SIG-M5 treated with dmso at 0.1 percent for 504 hours (cell line): Measurements from ENCODE around the gene SLC25A39.

Experiments
- DNase-seq: peaks from one replicate; lab custom pipeline; 2025; ENCODE audit not compliant: unreplicated experiment; lab: John Stamatoyannopoulos, UW

The SLC25A39 gene

DNA sequence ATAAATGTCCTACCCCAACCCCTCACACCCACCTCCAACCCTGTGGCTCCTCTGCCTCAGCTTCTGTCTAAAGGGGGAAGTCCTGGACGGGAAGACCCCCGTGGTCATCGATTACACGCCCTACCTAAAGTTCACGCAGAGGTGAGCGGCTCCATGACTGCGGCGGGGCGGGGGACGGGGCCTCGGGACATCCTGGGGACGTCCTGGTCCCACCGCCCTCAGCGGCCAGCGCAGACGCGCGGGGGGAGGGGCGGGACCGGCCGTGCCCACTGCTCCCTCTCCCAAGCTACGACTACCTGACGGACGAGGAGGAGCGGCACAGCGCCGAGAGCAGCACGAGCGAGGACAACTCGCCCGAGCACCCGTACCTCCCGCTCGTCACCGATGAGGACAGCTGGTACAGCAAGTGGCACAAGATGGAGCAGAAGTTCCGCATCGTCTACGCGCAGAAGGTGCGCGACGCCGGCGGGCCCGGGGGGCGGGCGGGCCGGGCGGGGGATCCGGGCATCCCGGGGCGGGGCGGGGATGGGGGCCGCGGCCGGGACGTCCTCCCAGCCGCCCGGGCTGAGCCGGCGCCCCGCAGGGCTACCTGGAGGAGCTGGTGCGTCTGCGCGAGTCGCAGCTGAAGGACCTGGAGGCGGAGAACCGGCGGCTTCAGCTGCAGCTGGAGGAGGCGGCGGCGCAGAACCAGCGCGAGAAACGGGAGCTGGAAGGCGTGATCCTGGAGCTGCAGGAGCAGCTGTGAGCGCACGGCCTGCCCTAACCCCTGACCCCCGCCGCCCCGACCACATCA lies 9.6 kb downstream of the SLC25A39 start:
- no peak for DNase-seq

DNA sequence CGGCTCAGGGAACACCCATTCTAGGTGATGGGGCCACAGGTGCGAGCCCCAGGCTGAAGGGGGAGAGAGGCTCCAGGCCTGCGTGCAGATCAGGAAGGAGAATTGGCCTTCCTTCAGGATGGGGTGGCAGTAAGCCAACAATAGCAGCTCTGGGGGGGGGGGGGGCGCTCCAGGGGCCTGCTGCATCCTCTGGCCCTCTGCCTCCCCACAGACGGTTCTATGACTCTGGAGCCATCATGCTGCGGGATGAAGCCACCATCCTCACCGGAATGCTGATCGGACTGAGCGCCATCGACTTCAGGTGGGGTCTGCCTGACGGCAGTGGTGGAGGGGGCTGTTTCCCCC lies 10.1 kb downstream of the SLC25A39 start:
- DNase-seq = no peak

DNA sequence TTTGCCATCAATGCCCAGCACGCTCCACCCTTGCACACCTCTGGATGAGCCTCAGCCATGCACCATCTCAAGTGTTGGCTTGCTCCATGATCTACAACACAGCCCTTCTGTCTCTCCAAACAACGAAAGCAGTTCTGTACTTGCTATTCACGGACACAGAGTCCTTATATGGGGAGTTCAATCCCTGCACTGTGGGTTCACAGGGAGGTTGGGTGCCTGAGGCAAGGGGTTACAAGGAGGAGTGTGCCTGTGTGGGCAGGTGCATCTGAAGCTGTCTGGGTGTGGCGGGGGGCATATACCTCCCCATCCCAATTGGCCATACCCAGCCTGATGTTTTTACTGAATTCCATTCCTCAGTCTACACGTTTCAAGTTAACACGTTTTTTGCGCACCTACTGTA lies 10.6 kb downstream of the SLC25A39 start:
- no peak for DNase-seq

DNA sequence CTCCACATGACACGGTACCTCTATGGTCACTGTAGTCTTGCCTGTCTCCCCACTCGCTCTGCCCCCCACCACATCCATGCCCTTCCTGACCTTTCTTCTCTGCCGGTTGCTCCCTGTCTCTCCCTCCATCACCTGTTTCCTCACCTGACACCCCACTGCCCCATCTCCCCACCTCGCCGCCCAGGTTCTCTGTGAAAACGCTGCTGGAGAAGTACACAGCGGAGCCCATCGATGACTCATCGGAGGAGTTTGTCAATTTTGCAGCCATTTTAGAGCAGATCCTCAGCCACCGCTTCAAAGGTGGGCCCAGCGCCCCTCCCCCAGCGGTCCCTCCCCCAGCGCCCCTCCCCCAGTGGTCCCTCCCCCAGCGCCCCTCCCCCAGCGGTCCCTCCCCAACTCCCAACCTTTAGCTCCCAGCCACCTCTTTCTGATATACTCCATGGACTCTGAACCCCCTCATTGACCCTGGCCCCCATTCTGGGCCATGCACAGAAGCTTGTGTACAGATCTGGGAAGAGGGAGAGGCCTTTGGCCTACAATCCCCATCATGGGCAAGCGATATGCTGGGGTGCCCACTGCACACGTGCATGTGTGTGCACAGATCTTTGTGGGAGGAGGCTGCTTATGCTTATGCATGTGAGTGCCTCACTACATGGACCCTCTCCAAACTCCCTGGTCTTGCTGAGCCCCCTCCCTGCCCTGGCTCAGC lies 12.1 kb downstream of the SLC25A39 start:
- no peak for DNase-seq

DNA sequence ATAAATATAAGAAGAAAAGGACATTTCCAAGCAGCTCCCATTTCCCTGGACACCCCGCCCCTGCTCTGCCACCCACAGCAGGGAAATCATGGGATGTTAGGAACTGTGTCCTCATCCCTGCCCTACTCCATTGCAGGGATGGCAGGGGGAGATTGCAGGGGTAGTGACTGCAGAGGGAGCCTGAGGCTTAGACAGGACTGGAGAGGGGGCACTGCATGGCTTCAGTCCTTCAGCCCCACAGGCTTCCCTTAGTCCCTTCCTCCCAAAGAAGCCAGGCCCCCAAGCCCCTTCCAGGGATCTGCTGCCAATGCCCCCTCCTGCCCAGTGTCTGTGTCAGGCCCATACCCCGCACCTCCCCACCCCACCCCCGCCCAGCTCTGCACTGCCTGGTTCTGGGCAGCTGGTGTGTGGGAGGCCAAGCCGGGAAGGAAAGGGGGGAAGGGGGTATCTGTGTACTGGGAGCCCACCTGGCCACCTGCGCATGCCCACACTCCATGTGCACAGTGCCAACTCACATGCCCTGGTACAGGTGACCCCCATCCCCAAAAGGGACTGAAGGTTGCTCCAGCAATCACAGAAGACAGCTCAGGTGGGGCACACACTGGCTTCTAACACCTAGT lies 13.0 kb downstream of the SLC25A39 start:
- no peak for DNase-seq

DNA sequence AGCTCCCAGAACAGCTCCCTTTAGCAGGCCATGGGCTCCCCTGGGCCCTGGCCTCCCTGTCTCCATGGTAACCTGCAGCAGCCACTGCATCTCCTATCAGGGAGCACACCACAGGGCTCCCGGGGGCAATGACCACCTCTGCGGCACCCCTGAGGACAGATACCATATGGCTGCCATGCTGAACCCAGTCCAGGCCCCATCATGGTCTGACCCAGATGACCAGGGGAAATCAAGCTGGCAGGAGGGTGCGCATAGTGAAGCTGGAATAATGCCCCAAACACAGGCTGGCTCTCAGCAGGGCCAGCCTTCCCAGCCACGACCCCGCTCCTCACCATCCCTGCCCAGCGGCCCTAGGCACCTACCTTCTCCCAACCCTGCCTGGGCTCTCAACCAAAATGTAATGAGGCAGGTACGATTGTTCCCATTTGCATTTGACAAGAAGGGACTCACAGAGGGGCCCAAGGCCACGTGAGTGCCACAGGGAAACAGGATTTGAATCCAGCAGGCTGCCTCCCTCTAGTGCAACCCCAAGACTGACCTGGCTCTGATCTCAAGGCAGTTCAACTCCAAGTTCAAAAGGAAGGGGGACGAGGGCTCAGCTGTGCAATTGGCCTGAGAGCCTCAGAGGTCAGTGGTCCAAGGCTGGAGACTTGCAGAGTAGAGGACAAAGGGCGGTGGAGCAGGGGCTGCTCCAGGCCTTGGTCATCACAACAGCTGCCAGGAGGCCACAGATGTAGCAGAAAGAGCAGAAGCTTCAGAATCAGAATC lies 13.8 kb downstream of the SLC25A39 start:
- no peak for DNase-seq

DNA sequence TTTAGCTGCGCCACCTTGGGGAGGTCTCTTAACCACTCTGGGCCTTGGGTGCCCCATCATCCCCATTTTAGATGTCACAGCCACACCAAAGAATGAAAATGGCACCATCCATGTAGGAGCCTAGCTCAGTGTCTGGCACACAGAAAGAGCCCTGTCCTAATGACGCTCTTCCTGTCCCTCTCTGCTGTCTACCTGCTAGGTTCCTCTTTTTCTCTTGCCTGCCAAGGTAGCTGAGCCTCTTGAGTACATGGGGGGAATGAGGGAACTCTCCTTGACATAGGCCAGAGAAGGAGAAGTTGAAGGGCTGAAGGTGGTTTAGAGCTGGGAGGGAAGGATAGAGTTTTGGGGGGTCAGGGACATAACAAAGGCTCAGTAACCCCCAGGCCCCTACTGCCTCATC lies 14.4 kb downstream of the SLC25A39 start:
- DNase-seq = no peak

DNA sequence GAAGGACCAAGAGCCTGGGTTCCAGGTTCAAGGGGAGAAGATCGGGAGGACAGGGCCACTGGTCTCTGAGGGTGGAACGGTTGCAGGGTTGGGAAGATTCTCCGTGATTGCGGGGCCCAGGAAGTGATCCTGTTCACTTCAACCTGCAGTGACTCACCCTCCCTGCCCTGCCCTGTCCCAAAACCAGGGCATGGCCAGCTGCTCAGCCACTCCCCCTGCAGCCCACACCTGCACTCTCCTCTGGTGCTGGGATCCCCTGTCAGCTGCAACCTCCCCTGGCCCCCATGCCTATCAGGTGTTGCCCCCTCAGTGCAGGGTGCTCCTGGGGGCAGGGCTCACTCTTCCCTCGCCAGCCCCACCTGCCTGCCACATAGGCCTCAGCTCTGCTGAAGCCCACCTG lies 15.2 kb downstream of the SLC25A39 start:
- no peak for DNase-seq

DNA sequence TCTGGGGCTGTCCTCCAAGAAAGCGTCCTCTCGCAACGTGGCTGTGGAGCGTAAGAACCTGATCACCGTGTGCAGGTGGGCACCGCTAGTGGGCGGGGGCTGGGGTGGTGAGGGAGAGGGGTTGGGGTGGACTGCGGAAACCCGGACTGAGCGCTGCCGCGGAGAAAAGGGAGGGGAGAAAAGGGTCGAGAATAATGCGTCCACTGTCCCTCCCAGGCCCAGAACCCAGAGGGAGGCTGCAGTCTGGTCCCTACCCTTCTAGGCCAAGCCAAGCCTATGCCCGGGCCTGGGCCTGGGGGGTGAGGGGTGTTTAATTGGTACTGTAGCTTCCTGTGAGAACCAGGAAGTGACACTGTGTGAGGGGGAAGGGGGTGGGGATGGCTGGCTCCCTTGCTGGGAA lies 15.8 kb downstream of the SLC25A39 start:
- no peak for DNase-seq

DNA sequence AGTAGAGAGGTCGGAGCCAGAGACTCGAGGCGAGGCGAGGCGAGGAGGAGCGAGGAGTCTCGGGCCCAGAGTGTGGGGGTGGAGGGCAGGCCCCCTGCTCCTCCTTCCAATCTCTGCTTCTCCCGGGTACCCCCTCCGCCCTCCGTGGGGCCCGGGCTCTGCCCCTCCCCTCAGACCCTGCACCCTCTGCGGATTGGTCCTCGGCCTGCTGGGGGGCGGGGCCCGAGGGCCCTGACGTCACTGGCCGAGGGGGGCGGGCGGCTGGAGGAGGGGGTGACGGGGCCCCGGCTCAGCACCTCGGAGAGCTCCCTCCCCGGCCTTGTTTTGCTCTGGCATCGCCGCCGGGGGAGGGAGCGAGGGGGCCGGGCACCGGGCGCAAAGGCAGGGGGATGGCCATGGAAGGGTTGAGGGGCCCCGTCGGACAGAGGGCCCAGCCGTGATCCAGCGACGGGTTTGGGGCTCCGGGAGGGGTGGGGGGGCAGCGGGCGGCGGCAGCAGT lies 16.3 kb downstream of the SLC25A39 start, which contains the start of gene RUNDC3A:
Gene RUNDC3A, plus strand, starts transcription at position 282 of the 499 bp plus-strand sequence. CDS start 232 bp downstream, outside the sequence.
- DNase-seq = peak; percentile 60

DNA sequence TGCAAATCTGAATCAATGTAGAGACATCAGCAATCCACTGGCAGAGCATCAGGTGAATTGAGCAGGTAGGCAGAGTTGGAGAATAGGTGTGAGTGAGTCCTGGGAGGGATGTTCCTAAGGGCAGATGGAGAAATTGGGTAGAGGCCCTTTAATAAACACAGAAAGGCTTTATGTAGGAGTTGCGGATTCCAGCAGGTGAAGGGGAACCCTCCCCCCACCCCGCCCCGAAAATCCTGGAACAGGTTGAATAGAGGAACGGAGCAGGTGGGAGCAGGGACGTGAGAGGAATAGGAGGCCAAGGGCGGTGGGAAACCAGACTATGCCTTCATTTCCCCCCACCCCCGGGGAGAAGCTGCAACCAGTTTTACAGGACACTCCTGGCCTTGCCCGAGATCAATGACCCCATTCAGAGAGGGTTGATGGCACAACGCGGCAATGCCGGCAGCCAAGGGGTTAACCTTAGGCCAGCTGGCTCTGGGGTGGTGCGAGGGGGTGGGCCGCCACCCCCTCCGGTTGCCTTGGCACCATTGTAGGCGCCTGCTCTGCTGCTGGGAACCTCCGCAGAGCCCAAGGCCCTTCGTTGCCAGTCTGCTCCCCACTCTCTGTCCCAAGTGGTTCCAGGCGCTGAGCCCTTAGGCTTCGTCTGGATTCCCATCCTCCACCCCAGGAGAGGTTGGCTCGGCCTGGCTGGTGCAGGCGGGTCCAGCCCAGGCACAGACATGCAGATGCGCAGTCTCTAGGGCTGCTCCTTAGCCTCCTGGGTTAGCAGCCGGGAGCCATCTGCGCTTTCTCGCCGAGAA lies 17.0 kb downstream of the SLC25A39 start:
- DNase-seq = no peak

DNA sequence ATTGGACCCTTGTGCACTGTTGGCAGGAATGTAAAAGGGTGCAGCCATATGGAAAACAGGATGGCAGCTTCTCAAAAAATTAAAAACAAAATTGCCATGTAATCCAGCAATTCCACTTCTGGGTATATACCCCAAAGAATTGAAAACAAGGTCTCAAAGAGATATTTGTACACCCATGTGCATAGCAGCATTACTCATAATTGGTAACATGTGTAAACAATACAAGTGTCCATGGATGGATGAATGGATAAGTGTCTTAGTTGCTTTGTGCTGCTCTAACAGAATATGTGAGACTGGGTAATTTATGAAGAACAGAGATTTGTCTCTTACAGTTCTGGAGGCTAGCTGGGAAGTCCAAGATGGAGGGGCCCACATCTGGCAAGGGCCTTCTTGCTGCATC lies 20.0 kb downstream of the SLC25A39 start:
- DNase-seq = no peak

DNA sequence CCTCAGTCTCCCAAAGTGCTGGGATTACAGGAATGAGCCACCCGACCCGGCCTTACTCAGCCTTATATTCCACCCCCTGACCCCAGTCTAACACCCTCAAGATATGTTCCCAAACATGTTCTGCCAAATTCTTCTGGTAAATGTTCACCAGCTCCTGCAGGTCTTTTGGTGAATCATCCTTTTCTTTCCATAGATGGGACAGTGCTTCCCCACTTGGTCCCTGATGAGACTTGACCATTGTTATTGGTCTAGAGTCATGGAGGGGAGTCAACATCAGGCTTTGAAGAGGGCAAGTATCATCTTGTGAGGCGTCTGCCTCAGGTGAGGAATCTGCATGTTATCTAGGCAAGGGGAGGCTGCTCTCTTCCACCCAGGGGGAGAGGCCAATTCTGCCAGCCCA lies 26.6 kb downstream of the SLC25A39 start:
- no peak for DNase-seq

DNA sequence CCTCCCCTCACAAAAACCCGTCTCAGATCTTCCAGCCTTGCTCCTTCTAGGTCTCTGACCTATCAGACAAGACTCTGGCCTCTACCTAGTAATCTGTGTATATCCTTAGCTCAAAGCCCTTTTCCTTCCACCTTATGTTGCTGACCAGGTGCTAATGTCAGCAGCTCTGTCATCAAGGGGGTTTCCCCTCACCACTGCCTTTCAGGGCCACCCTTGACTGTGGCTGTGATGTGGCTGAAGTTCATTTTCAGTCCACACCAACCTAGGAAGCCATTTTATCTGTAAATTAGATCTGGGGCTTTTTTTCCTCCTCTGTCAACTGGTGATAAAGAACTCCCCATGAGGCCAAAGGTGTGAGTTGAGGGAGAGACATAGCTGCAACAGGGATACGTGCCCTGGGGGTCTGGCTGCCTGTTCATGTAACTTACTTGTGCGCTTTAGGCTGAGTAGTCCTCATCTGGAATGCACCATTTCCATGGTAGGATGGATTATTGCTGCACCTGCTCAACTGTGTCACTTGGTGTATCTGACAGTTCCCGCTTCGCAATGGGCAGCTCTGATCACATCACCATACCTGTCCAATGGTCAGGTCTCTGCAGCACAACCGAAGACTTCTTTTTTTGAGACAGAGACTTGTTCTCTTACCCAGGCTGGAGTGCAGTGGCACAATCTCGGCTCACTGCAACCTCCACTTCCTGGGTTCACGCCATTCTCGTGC lies 31.0 kb downstream of the SLC25A39 start:
- no peak for DNase-seq

DNA sequence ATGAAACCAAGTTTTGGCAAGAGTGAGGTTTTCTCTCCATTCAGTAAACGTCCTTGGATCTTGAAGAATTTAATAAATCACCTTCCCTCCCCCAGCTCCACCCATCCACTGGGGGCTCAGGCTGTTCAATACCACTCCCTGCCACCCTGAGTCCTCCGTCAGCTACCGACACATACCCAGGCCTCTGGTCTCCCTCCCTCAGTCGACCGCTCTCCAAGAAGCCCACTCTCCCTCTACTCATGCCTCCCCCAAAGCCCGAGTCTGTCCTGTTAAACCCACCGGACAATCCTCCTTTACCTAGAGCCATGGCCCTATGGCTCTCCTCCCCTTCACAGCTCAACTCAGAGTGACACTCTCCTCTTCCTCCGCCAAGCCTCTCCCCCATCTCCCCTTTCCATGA lies 37.0 kb downstream of the SLC25A39 start:
- no peak for DNase-seq

DNA sequence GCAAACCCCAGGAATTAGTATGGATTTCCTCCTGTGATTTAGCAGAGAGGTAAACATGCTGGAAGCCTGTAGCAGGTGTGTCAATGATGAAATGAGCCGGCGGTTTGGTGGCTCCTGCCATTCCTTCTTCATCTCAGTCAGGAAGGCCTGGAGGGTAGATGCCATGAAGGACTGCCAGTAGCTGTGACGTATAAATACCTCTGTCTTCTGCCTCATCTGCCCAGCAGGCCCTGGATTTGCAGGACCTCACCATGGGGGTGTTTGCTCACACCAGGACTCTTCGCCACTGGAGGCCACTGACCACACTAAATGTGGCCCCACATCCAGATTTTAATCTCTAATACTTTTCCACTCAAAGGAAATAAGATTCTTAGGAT lies 40.6 kb downstream of the SLC25A39 start:
- no peak for DNase-seq

DNA sequence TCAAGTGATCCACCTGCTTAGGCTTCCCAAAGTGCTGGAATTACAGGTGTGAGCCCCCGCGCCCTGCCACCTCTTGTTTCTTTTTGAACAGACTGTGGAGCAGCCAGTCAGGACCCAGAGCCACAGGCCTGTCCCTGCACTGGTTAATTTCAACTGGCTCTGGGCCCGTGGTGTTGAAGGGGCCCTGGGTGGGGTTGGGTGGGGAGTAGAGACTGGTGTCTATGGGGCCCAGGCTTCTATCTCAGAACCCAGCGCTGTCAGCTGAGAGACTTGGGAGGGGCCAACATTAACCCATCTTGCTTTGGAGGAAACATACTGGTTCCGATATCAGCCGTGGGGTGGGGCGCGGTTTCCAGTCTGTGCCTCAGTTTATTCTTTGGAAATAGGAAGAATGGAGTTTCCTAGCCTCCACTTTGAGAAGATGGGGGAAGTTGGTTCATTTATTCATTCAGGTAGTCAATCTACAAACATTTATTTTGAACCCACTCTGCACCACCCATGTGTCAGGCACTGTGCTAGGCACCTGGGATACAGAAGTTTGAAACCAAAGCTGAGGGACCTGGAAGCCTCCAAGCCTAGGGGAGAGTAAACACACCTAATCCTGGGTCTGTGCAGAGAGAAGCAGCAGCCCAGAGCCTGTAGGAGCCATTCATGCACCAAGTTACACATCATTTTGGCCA lies 41.1 kb downstream of the SLC25A39 start:
- DNase-seq = no peak

DNA sequence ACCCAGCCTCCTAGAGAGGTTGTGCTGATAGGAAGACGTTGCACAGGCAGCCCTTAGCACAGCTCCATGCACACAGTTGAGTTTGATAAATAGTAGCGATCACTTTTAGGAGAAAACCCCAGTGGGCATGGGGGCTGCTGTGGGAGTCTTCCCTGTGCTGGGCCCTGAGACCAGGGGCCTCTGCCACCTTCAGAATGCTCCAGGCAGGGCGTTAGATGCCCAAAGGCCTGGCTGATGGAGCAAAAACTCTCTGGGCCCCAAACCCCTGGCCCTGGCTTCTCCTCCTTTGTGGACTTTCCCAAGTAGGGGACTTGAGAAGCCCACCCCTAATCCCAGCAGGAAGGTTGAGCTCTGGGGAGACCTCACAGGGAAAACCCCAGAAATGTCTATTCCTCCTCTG lies 42.4 kb downstream of the SLC25A39 start:
- no peak for DNase-seq

DNA sequence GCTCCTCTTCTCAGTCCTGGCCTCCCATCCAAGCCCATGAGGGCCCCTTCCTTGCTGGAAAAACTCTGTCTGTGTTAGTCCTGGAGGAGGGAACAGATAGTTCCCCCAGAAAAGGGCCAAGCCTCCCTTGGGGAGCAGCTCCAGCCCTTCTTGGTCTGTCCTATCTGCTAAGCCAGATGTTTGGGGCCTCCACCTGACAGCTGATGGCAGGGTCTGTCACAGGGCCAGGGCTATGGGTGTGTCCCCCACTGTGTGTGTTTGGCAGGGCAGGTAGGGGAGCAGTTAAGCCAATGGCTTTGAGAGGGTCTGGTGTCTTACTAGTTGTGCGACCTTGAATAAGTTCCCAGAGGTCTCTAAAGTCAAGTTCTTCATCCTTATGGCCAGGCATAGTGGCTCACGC lies 43.1 kb downstream of the SLC25A39 start:
- DNase-seq = no peak
